GM19455 (cell line): ENCODE results near the gene CMC2.

ENCODE experiments used
- ATAC-seq: cut with Tn5 transposase; IDR thresholded peaks from one replicate; pipeline ENCODE4 v1.9.1; 2021; ENCODE audit not compliant: unreplicated experiment

The CMC2 gene

GRCh38 chr16:81003610-81004460 lies 2.9 kb downstream of the CMC2 start:
- ATAC-seq: no peak

GRCh38 chr16:81003064-81003463 lies 3.6 kb downstream of the CMC2 start:
- no peak for ATAC-seq

- no peak for ATAC-seq
Measured at GRCh38 chr16:81001330-81001729, 5.4 kb downstream of the CMC2 start.

GRCh38 chr16:81000873-81001272 lies 5.8 kb downstream of the CMC2 start:
- no peak for ATAC-seq

GRCh38 chr16:80997964-80998620 lies 8.6 kb downstream of the CMC2 start:
- no peak for ATAC-seq

GRCh38 chr16:80997139-80997798 lies 9.4 kb downstream of the CMC2 start:
- ATAC-seq: no peak

GRCh38 chr16:80996688-80997138 lies 10.0 kb downstream of the CMC2 start:
- ATAC-seq: no peak

GRCh38 chr16:80994451-80994850 lies 12.2 kb downstream of the CMC2 start:
- no peak for ATAC-seq

- no peak for ATAC-seq
Measured at GRCh38 chr16:80993834-80994233, 12.9 kb downstream of the CMC2 start.

GRCh38 chr16:80993307-80993706 lies 13.4 kb downstream of the CMC2 start:
- no peak for ATAC-seq

- ATAC-seq: no peak
Measured at GRCh38 chr16:80992676-80993293, 13.9 kb downstream of the CMC2 start.

- ATAC-seq: no peak
Measured at GRCh38 chr16:80991792-80992430, 14.8 kb downstream of the CMC2 start.

GRCh38 chr16:80990978-80991377 lies 15.7 kb downstream of the CMC2 start:
- no peak for ATAC-seq

GRCh38 chr16:80990577-80990976 lies 16.1 kb downstream of the CMC2 start:
- no peak for ATAC-seq

GRCh38 chr16:80989801-80990200 lies 16.9 kb downstream of the CMC2 start:
- no peak for ATAC-seq

GRCh38 chr16:80988756-80989155 lies 17.9 kb downstream of the CMC2 start:
- no peak for ATAC-seq

GRCh38 chr16:80986557-80986956 lies 20.1 kb downstream of the CMC2 start:
- no peak for ATAC-seq

GRCh38 chr16:80985611-80986010 lies 21.1 kb downstream of the CMC2 start:
- ATAC-seq: no peak

- no peak for ATAC-seq
Measured at GRCh38 chr16:80984124-80984892, 22.4 kb downstream of the CMC2 start.

- no peak for ATAC-seq
Measured at GRCh38 chr16:80982646-80983045, 24.0 kb downstream of the CMC2 start.
